SK-N-SH treated with all-trans-retinoic acid at 6 μM for 48 hours (cell line): Measurements from ENCODE around the gene DTNBP1.

Experiments
- ATAC-seq: fragments of 200-7000 bp; cut with Tn5 transposase; 3 replicates; pipeline ENCODE4 v1.9.1; 2020; ENCODE audit warnings: mild to moderate bottlenecking, moderate library complexity
- BACH2 ChIP-seq: fragments of 250-450 bp; sonication (Bioruptor Pico); IDR thresholded peaks from 2 replicates; pipeline ENCODE4 v1.9.0; 2021; ENCODE audit warnings: mild to moderate bottlenecking, borderline replicate concordance
- CREB5 ChIP-seq: fragments of 250-450 bp; sonication (Bioruptor Pico); IDR thresholded peaks from 2 replicates; pipeline ENCODE4 v1.5.1; 2020; ENCODE audit warnings: low read depth, mild to moderate bottlenecking, moderate library complexity
- CSDC2 ChIP-seq: fragments of 250-450 bp; sonication (Bioruptor Pico); IDR thresholded peaks from 2 replicates; pipeline ENCODE4 v1.5.0; 2020; ENCODE audit warnings: mild to moderate bottlenecking, moderate library complexity
- CSRNP3 ChIP-seq: fragments of 250-450 bp; sonication (Bioruptor Pico); IDR thresholded peaks from 2 replicates; pipeline ENCODE4 v1.5.1; 2021; ENCODE audit warnings: mild to moderate bottlenecking, moderate library complexity
- GLIS3 ChIP-seq: fragments of 250-450 bp; sonication (Bioruptor Pico); IDR thresholded peaks from 2 replicates; pipeline ENCODE4 v1.5.0; 2020; ENCODE audit warnings: mild to moderate bottlenecking, moderate library complexity
- ISL1 ChIP-seq: fragments of 250-450 bp; sonication (Bioruptor Pico); IDR thresholded peaks from 2 replicates; pipeline ENCODE4 v2.1.2; 2022; ENCODE audit warnings: mild to moderate bottlenecking, moderate library complexity
- OSR1 ChIP-seq: fragments of 250-450 bp; sonication (Bioruptor Pico); IDR thresholded peaks from 2 replicates; pipeline ENCODE4 v1.8.0; 2022; ENCODE audit warnings: moderate library complexity, mild to moderate bottlenecking, inconsistent platforms
- POU6F1 ChIP-seq: fragments of 250-450 bp; sonication (Bioruptor Pico); IDR thresholded peaks from 2 replicates; pipeline ENCODE4 v1.8.0; 2021; ENCODE audit warnings: low read depth, mild to moderate bottlenecking, moderate library complexity, borderline replicate concordance
- PPARA ChIP-seq: fragments of 250-450 bp; sonication (Bioruptor Pico); IDR thresholded peaks from 2 replicates; pipeline ENCODE4 v1.5.0; 2020; ENCODE audit warnings: mild to moderate bottlenecking, borderline replicate concordance
- RARB ChIP-seq: fragments of 250-450 bp; sonication (Bioruptor Pico); IDR thresholded peaks from 2 replicates; pipeline ENCODE4 v1.8.0; 2021; ENCODE audit warnings: mild to moderate bottlenecking, moderate library complexity
- SNAI2 ChIP-seq: fragments of 250-450 bp; sonication (Bioruptor Pico); IDR thresholded peaks from 2 replicates; pipeline ENCODE4 v1.5.0; 2020; ENCODE audit warnings: mild to moderate bottlenecking, moderate library complexity
- TCF4 ChIP-seq: fragments of 250-450 bp; sonication (Bioruptor Pico); IDR thresholded peaks from 2 replicates; pipeline ENCODE4 v1.8.0; 2021; ENCODE audit warnings: mild to moderate bottlenecking, moderate library complexity, borderline replicate concordance
- TOX ChIP-seq: fragments of 250-450 bp; sonication (Bioruptor Pico); IDR thresholded peaks from 2 replicates; pipeline ENCODE4 v1.8.0; 2021; ENCODE audit warnings: mild to moderate bottlenecking, moderate library complexity, borderline replicate concordance
- TSHZ2 ChIP-seq: fragments of 250-450 bp; sonication (Bioruptor Pico); IDR thresholded peaks from 2 replicates; pipeline ENCODE4 v1.5.0; 2020; ENCODE audit warnings: mild to moderate bottlenecking, moderate library complexity
- ZFP3 ChIP-seq: fragments of 250-450 bp; sonication (Bioruptor Pico); IDR thresholded peaks from 2 replicates; pipeline ENCODE4 v1.5.0; 2020; ENCODE audit warnings: mild to moderate bottlenecking, moderate library complexity
- ZFP30 ChIP-seq: fragments of 450-650 bp; formaldehyde crosslinking; IDR thresholded peaks from 2 replicates; pipeline ENCODE4 v1.5.0; 2022; ENCODE audit warnings: mild to moderate bottlenecking, moderate library complexity
- ZNF565 ChIP-seq: fragments of 450-650 bp; formaldehyde crosslinking; conservative IDR thresholded peaks from 2 replicates; pipeline ENCODE4 v1.5.0; 2020; ENCODE audit warnings: low read depth, mild to moderate bottlenecking, moderate library complexity
- ZNF70 ChIP-seq: fragments of 450-650 bp; formaldehyde crosslinking; IDR thresholded peaks from 2 replicates; pipeline ENCODE4 v1.5.0; 2020; ENCODE audit warnings: mild to moderate bottlenecking, moderate library complexity
- ZNF8 ChIP-seq: fragments of 450-650 bp; formaldehyde crosslinking; IDR thresholded peaks from 2 replicates; pipeline ENCODE4 v1.5.0; 2020; ENCODE audit warnings: mild to moderate bottlenecking, moderate library complexity

The DTNBP1 gene

GRCh38 chr6:15500078-15500740 is 162.6 kb downstream of the DTNBP1 start:
- no peak for ATAC-seq

GRCh38 chr6:15499591-15499990 is 163.2 kb downstream of the DTNBP1 start:
- TF ChIP-seq ZNF8 (CRISPR knock-in tag), result no peak
- no peak for TF ChIP-seq POU6F1 (CRISPR knock-in tag)
- no peak for TF ChIP-seq CSRNP3 (CRISPR knock-in tag)
- TF ChIP-seq ZFP30 (CRISPR knock-in tag), result no peak
- TF ChIP-seq SNAI2 (CRISPR knock-in tag), result no peak
- no peak for TF ChIP-seq OSR1
- no peak for ATAC-seq

More at GRCh38 chr6:15500078-15500740, 162.6 kb downstream of the DTNBP1 start:
- TF ChIP-seq ZNF70 (CRISPR knock-in tag) (no peak), GLIS3 (CRISPR knock-in tag) (no peak), BACH2 (CRISPR knock-in tag) (no peak), ISL1 (CRISPR knock-in tag) (no peak), PPARA (no peak), ZNF565 (CRISPR knock-in tag) (no peak), ZNF8 (CRISPR knock-in tag) (no peak), CSRNP3 (CRISPR knock-in tag) (no peak), ZFP30 (CRISPR knock-in tag) (no peak), TOX (CRISPR knock-in tag) (no peak)

GRCh38 chr6:15499125-15499524 is 163.7 kb downstream of the DTNBP1 start:
- ATAC-seq, result no peak
- TF ChIP-seq ZNF8 (CRISPR knock-in tag) (no peak), CSDC2 (CRISPR knock-in tag) (no peak), ZFP3 (CRISPR knock-in tag) (no peak), RARB (CRISPR knock-in tag) (no peak), TCF4 (CRISPR knock-in tag) (no peak), CSRNP3 (CRISPR knock-in tag) (no peak), GLIS3 (CRISPR knock-in tag) (no peak), TSHZ2 (CRISPR knock-in tag) (no peak), SNAI2 (CRISPR knock-in tag) (no peak), ISL1 (CRISPR knock-in tag) (no peak), TOX (CRISPR knock-in tag) (no peak), BACH2 (CRISPR knock-in tag) (no peak), CREB5 (no peak), ZFP30 (CRISPR knock-in tag) (no peak)
